GM23338 (cell line): ENCODE results near the gene DPYD. TPM values are rescaled to one million over a fixed set of nuclear protein-coding genes. Genes with fewer than 3 reads are reported as not detected.

Source experiments
- ATAC-seq: fragments of 200-7000 bp; cut with Tn5 transposase; 3 replicates; pipeline ENCODE4 v1.9.1; 2020
- DNase-seq: peaks from one replicate; pipeline ENCODE4 v3.0.0-alpha.2; 2015; ENCODE audit warnings: low spot score
- H2AFZ ChIP-seq: fragments of 200-600 bp; sonication (generic); 2 replicates; pipeline ENCODE4 v1.8.0; 2016; ENCODE audit warnings: antibody characterized with exemption, mild to moderate bottlenecking, moderate library complexity
- H3F3A ChIP-seq: fragments of 200-600 bp; sonication (generic); replicated peaks from 2 replicates; pipeline ENCODE4 v1.8.0; 2017; ENCODE audit warnings: antibody characterized with exemption, mixed run types, low read depth
- H3K27ac ChIP-seq: fragments of 200-600 bp; sonication (generic); 2 replicates; pipeline ENCODE4 v1.6.1; 2016; ENCODE audit warnings: low read depth
- H3K27me3 ChIP-seq: fragments of 200-600 bp; sonication (generic); 2 replicates; pipeline ENCODE4 v1.8.0; 2016; ENCODE audit warnings: mild to moderate bottlenecking, mixed run types, moderate library complexity; ENCODE audit not compliant: insufficient read depth
- H3K36me3 ChIP-seq: fragments of 200-600 bp; sonication (generic); 2 replicates; pipeline ENCODE4 v1.8.0; 2016; ENCODE audit warnings: mild to moderate bottlenecking; ENCODE audit not compliant: insufficient read depth
- H3K4me1 ChIP-seq: fragments of 200-600 bp; sonication (generic); 2 replicates; pipeline ENCODE4 v1.8.0; 2016; ENCODE audit warnings: mild to moderate bottlenecking, moderate library complexity; ENCODE audit not compliant: insufficient read depth
- H3K4me2 ChIP-seq: fragments of 200-600 bp; sonication (generic); 2 replicates; pipeline ENCODE4 v1.7.1; 2017; ENCODE audit warnings: mixed run types
- H3K4me3 ChIP-seq: fragments of 200-600 bp; sonication (generic); 2 replicates; pipeline ENCODE4 v1.6.1; 2016; ENCODE audit warnings: mixed run types
- H3K79me2 ChIP-seq: fragments of 200-600 bp; sonication (generic); replicated peaks from 2 replicates; pipeline ENCODE4 v1.8.0; 2017; ENCODE audit warnings: mild to moderate bottlenecking; ENCODE audit not compliant: insufficient read depth
- H3K9me2 ChIP-seq: fragments of 200-600 bp; sonication (generic); 2 replicates; pipeline ENCODE4 v1.8.0; 2017; ENCODE audit not compliant: insufficient read depth
- H4K20me1 ChIP-seq: fragments of 200-600 bp; sonication (generic); replicated peaks from 2 replicates; pipeline ENCODE4 v1.8.0; 2017; ENCODE audit warnings: mild to moderate bottlenecking; ENCODE audit not compliant: insufficient read depth
- H3K27ac Mint-ChIP-seq: 2 replicates; pipeline ENCODE4 v1.8.0; 2020; ENCODE audit warnings: inconsistent platforms, mild to moderate bottlenecking, moderate library complexity, mixed read lengths
- H3K27me3 Mint-ChIP-seq: 3 replicates; pipeline ENCODE4 v1.8.0; 2022; ENCODE audit warnings: low read depth, mild to moderate bottlenecking, moderate library complexity, mixed read lengths, inconsistent platforms; ENCODE audit not compliant: insufficient read depth, poor library complexity
- H3K36me3 Mint-ChIP-seq: 3 replicates; pipeline ENCODE4 v1.8.0; 2021; ENCODE audit warnings: low read depth, mild to moderate bottlenecking, inconsistent platforms, moderate library complexity, mixed read lengths
- H3K4me1 Mint-ChIP-seq: 3 replicates; pipeline ENCODE4 v1.8.0; 2020; ENCODE audit warnings: mild to moderate bottlenecking, inconsistent platforms, mixed read lengths
- H3K4me3 Mint-ChIP-seq: 3 replicates; pipeline ENCODE4 v1.8.0; 2021; ENCODE audit warnings: moderate library complexity, mild to moderate bottlenecking, inconsistent platforms, mixed read lengths
- H3K9me3 Mint-ChIP-seq: 3 replicates; pipeline ENCODE4 v1.8.0; 2020; ENCODE audit warnings: moderate library complexity, mild to moderate bottlenecking, inconsistent platforms, mixed read lengths
- CREB1 ChIP-seq: fragments of 250-450 bp; sonication (Bioruptor Pico); IDR thresholded peaks from 2 replicates; pipeline ENCODE4 v1.5.0; 2020; ENCODE audit warnings: low read depth, mild to moderate bottlenecking, moderate library complexity
- EZH2 ChIP-seq: fragments of 200-600 bp; sonication (generic); IDR thresholded peaks from one replicate; pipeline ENCODE4 v1.8.0; 2017; ENCODE audit warnings: antibody characterized with exemption, mild to moderate bottlenecking, low read depth; ENCODE audit not compliant: unreplicated experiment
- EZH2phosphoT487 ChIP-seq: fragments of 200-600 bp; sonication (generic); IDR thresholded peaks from one replicate; pipeline ENCODE4 v1.8.1; 2018; ENCODE audit warnings: antibody characterized with exemption; ENCODE audit not compliant: unreplicated experiment
- JUNB ChIP-seq: IDR thresholded peaks from one replicate; pipeline ENCODE4 v1.6.1; 2016; ENCODE audit warnings: antibody characterized with exemption; ENCODE audit not compliant: unreplicated experiment
- NANOG ChIP-seq: IDR thresholded peaks from 2 replicates; pipeline ENCODE4 v1.6.1; 2016; ENCODE audit warnings: antibody characterized with exemption, borderline replicate concordance
- POLR2AphosphoS5 ChIP-seq: IDR thresholded peaks from 2 replicates; pipeline ENCODE4 v1.6.1; 2016; ENCODE audit warnings: antibody characterized with exemption, low read depth
- STAT1 ChIP-seq: IDR thresholded peaks from one replicate; pipeline ENCODE4 v1.6.1; 2016; ENCODE audit warnings: antibody characterized with exemption; ENCODE audit not compliant: unreplicated experiment
- ZNF114 ChIP-seq: fragments of 250-450 bp; sonication (Bioruptor Pico); IDR thresholded peaks from 2 replicates; pipeline ENCODE4 v1.5.0; 2020; ENCODE audit warnings: mild to moderate bottlenecking, moderate library complexity
- ZNF331 ChIP-seq: fragments of 250-450 bp; sonication (Bioruptor Pico); IDR thresholded peaks from 2 replicates; pipeline ENCODE4 v1.5.0; 2020; ENCODE audit warnings: low read depth, mild to moderate bottlenecking, moderate library complexity
- polyA plus RNA-seq: library from polyadenylated mRNA; unstranded; fragments of >200 nt; fragmentation: Nextera tagmentation; extraction: Ambion mirVana; gene quantifications from 2 replicates; pipeline ENCODE4 v1.2.1, GENCODE V29; 2016
- total RNA-seq: library from RNA; depleted of rRNA; stranded (reverse); fragments of >200 nt; shearing (Covaris generic); gene quantifications from 2 replicates; pipeline ENCODE4 v1.2.3, GENCODE V29; 2014
- TF ChIP-seq, protein P1 (sequence below), 2 experiments: fragments of 200-600 bp in 1 of 2; sonication (generic) in 1 of 2; conservative IDR thresholded peaks; 2 replicates each; pipeline versions ENCODE4 v1.5.1 to v1.6.1; 2016 to 2017; ENCODE audit warnings: antibody characterized with exemption in 2 of 2, low read depth in 2 of 2, mild to moderate bottlenecking in 2 of 2, moderate library complexity in 1 of 2
- TF ChIP-seq, protein P2 (sequence below): IDR thresholded peaks from one replicate; pipeline ENCODE4 v1.6.1; 2018; ENCODE audit warnings: antibody characterized with exemption; ENCODE audit not compliant: unreplicated experiment
- TF ChIP-seq, protein P3 (sequence below): fragments of 250-450 bp; sonication (Bioruptor Pico); IDR thresholded peaks from 2 replicates; pipeline ENCODE4 v1.5.0; 2020; ENCODE audit warnings: mild to moderate bottlenecking, moderate library complexity
- TF ChIP-seq, protein P4 (sequence below): IDR thresholded peaks from 2 replicates; pipeline ENCODE4 v1.6.1; 2016; ENCODE audit warnings: antibody characterized with exemption

DPYD gene
- total and polyA plus RNA-seq, 2 experiments from 2014 or later: 0.50 to 1.6 TPM

DNA sequence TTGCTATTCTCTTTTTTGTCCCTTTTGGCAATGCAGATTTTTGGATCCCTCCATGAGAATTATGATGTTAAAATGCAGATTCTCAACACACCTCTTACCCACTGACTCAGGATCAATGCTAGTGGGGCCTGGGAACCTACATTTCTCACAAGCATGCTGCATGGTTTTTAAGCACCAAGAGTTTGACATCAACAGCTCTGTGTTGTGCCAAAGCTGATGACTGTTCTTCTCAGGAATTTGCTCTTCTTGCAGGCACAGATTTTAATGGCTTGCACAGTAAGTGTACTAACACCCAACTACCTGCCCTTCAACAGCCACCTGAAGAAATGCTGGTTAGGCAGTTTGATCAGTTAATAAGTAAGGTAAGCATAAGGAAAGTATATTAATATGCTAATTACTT, 730.5 kb downstream of the DPYD start:
- no peaks in the 10 kb centered on the region for H3K9me3 Mint-ChIP-seq
- ATAC-seq: no peak

More for the DNA sequence above, 730.5 kb downstream of the DPYD start:
- TF ChIP-seq EZH2phosphoT487 (no peak), JUNB (no peak), ZNF114 (no peak), POLR2AphosphoS5 (no peak), ZNF331 (CRISPR knock-in tag) (no peak), CREB1 (CRISPR knock-in tag) (no peak), STAT1 (no peak), NANOG (no peak), EZH2 (no peak)
- TF ChIP-seq, protein P1, sequence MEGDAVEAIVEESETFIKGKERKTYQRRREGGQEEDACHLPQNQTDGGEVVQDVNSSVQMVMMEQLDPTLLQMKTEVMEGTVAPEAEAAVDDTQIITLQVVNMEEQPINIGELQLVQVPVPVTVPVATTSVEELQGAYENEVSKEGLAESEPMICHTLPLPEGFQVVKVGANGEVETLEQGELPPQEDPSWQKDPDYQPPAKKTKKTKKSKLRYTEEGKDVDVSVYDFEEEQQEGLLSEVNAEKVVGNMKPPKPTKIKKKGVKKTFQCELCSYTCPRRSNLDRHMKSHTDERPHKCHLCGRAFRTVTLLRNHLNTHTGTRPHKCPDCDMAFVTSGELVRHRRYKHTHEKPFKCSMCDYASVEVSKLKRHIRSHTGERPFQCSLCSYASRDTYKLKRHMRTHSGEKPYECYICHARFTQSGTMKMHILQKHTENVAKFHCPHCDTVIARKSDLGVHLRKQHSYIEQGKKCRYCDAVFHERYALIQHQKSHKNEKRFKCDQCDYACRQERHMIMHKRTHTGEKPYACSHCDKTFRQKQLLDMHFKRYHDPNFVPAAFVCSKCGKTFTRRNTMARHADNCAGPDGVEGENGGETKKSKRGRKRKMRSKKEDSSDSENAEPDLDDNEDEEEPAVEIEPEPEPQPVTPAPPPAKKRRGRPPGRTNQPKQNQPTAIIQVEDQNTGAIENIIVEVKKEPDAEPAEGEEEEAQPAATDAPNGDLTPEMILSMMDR (conservative IDR thresholded peaks at IDR 0.05; ENCODE audit: low read depth in 2 of 2): no peak
- TF ChIP-seq, protein P2, sequence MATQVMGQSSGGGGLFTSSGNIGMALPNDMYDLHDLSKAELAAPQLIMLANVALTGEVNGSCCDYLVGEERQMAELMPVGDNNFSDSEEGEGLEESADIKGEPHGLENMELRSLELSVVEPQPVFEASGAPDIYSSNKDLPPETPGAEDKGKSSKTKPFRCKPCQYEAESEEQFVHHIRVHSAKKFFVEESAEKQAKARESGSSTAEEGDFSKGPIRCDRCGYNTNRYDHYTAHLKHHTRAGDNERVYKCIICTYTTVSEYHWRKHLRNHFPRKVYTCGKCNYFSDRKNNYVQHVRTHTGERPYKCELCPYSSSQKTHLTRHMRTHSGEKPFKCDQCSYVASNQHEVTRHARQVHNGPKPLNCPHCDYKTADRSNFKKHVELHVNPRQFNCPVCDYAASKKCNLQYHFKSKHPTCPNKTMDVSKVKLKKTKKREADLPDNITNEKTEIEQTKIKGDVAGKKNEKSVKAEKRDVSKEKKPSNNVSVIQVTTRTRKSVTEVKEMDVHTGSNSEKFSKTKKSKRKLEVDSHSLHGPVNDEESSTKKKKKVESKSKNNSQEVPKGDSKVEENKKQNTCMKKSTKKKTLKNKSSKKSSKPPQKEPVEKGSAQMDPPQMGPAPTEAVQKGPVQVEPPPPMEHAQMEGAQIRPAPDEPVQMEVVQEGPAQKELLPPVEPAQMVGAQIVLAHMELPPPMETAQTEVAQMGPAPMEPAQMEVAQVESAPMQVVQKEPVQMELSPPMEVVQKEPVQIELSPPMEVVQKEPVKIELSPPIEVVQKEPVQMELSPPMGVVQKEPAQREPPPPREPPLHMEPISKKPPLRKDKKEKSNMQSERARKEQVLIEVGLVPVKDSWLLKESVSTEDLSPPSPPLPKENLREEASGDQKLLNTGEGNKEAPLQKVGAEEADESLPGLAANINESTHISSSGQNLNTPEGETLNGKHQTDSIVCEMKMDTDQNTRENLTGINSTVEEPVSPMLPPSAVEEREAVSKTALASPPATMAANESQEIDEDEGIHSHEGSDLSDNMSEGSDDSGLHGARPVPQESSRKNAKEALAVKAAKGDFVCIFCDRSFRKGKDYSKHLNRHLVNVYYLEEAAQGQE: no peak
- TF ChIP-seq, protein P3, sequence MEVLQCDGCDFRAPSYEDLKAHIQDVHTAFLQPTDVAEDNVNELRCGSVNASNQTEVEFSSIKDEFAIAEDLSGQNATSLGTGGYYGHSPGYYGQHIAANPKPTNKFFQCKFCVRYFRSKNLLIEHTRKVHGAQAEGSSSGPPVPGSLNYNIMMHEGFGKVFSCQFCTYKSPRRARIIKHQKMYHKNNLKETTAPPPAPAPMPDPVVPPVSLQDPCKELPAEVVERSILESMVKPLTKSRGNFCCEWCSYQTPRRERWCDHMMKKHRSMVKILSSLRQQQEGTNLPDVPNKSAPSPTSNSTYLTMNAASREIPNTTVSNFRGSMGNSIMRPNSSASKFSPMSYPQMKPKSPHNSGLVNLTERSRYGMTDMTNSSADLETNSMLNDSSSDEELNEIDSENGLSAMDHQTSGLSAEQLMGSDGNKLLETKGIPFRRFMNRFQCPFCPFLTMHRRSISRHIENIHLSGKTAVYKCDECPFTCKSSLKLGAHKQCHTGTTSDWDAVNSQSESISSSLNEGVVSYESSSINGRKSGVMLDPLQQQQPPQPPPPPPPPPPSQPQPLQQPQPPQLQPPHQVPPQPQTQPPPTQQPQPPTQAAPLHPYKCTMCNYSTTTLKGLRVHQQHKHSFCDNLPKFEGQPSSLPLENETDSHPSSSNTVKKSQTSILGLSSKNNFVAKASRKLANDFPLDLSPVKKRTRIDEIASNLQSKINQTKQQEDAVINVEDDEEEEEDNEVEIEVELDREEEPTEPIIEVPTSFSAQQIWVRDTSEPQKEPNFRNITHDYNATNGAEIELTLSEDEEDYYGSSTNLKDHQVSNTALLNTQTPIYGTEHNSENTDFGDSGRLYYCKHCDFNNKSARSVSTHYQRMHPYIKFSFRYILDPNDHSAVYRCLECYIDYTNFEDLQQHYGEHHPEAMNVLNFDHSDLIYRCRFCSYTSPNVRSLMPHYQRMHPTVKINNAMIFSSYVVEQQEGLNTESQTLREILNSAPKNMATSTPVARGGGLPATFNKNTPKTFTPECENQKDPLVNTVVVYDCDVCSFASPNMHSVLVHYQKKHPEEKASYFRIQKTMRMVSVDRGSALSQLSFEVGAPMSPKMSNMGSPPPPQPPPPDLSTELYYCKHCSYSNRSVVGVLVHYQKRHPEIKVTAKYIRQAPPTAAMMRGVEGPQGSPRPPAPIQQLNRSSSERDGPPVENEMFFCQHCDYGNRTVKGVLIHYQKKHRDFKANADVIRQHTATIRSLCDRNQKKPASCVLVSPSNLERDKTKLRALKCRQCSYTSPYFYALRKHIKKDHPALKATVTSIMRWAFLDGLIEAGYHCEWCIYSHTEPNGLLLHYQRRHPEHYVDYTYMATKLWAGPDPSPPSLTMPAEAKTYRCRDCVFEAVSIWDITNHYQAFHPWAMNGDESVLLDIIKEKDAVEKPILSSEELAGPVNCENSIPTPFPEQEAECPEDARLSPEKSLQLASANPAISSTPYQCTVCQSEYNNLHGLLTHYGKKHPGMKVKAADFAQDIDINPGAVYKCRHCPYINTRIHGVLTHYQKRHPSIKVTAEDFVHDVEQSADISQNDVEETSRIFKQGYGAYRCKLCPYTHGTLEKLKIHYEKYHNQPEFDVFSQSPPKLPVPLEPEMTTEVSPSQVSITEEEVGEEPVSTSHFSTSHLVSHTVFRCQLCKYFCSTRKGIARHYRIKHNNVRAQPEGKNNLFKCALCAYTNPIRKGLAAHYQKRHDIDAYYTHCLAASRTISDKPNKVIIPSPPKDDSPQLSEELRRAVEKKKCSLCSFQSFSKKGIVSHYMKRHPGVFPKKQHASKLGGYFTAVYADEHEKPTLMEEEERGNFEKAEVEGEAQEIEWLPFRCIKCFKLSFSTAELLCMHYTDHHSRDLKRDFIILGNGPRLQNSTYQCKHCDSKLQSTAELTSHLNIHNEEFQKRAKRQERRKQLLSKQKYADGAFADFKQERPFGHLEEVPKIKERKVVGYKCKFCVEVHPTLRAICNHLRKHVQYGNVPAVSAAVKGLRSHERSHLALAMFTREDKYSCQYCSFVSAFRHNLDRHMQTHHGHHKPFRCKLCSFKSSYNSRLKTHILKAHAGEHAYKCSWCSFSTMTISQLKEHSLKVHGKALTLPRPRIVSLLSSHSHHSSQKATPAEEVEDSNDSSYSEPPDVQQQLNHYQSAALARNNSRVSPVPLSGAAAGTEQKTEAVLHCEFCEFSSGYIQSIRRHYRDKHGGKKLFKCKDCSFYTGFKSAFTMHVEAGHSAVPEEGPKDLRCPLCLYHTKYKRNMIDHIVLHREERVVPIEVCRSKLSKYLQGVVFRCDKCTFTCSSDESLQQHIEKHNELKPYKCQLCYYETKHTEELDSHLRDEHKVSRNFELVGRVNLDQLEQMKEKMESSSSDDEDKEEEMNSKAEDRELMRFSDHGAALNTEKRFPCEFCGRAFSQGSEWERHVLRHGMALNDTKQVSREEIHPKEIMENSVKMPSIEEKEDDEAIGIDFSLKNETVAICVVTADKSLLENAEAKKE (CRISPR knock-in tag): no peak
- TF ChIP-seq, protein P4, sequence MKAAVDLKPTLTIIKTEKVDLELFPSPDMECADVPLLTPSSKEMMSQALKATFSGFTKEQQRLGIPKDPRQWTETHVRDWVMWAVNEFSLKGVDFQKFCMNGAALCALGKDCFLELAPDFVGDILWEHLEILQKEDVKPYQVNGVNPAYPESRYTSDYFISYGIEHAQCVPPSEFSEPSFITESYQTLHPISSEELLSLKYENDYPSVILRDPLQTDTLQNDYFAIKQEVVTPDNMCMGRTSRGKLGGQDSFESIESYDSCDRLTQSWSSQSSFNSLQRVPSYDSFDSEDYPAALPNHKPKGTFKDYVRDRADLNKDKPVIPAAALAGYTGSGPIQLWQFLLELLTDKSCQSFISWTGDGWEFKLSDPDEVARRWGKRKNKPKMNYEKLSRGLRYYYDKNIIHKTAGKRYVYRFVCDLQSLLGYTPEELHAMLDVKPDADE: no peak
- Histone ChIP-seq H3K79me2 (no peaks in the 10 kb centered on the region), H3K4me2 (no peak overlapping the region), H3K27ac (no peak overlapping the region), H3K27me3 (no peaks in the 10 kb centered on the region), H2AFZ (no peak overlapping the region), H3F3A (no peaks in the 10 kb centered on the region), H3K4me3 (no peak overlapping the region), H4K20me1 (no peaks in the 10 kb centered on the region), H3K4me1 (no peaks in the 10 kb centered on the region), H3K36me3 (no peaks in the 10 kb centered on the region), H3K9me2 (0 out of 2 replicates have a peak, but pooled peaks cover 6% of the 10 kb centered on the region)
- Mint-ChIP-seq H3K36me3 (no peaks in the 10 kb centered on the region), H3K27ac (no peak overlapping the region), H3K4me3 (no peak overlapping the region), H3K27me3 (no peaks in the 10 kb centered on the region), H3K4me1 (peaks cover 3% of the 10 kb centered on the region; the same call in 1 of the 3 replicates)
- no peak for DNase-seq
